ENCODE data around the gene GALE. TPM values are rescaled to one million over a fixed set of nuclear protein-coding genes. Genes with fewer than 3 reads are reported as not detected.
A peak's percentile ranks its signal among the peaks of the same experiment; 100 is the strongest.

The GALE gene
- total and polyA plus RNA-seq, 2 of the 13 experiments (the other 11 are each of a cell fraction or from before 2014, with no cell fraction given): 85.2 to 88.4 TPM

- TF ChIP-seq TFAP4 (IDR thresholded peaks at IDR 0.05; ENCODE audit: borderline replicate concordance, low read depth) (no peak), ZSCAN21 (CRISPR knock-in tag; IDR thresholded peaks at IDR 0.05; ENCODE audit: borderline replicate concordance) (no peak), SNAPC2 (CRISPR knock-in tag; IDR thresholded peaks at IDR 0.05) (no peak), RAD21 (CRISPR knock-in tag; IDR thresholded peaks at IDR 0.05) (peak; percentile 93), FOXC1 (CRISPR knock-in tag; IDR thresholded peaks at IDR 0.05; ENCODE audit: borderline replicate concordance) (no peak), KAT7 (CRISPR knock-in tag; IDR thresholded peaks at IDR 0.05; ENCODE audit: borderline replicate concordance) (no peak; the same call in 1 of the 2 replicates), SIN3B (IDR thresholded peaks at IDR 0.05; ENCODE audit: low read length) (0 out of 2 replicates have a peak, but pooled peaks have one; percentile 38), MIXL1 (CRISPR knock-in tag; IDR thresholded peaks at IDR 0.05) (peak; percentile 42; the same call in 1 of the 2 replicates), SNAPC4 (CRISPR knock-in tag; IDR thresholded peaks at IDR 0.05) (no peak), ZFAT (CRISPR knock-in tag; conservative IDR thresholded peaks at IDR 0.05) (no peak), THYN1 (CRISPR knock-in tag; IDR thresholded peaks at IDR 0.05; ENCODE audit: borderline replicate concordance, low read depth) (no peak), POGK (CRISPR knock-in tag; conservative IDR thresholded peaks at IDR 0.05) (0 out of 2 replicates have a peak, but pooled peaks have one; percentile 23), SMAD3 (CRISPR knock-in tag; IDR thresholded peaks at IDR 0.05) (no peak; the same call in 1 of the 2 replicates), HNRNPLL (IDR thresholded peaks at IDR 0.05; ENCODE audit: low read depth, low read length, poor library complexity, severe bottlenecking) (no peak), ZFP36L2 (CRISPR knock-in tag; IDR thresholded peaks at IDR 0.05) (no peak), ZNF704 (CRISPR knock-in tag; IDR thresholded peaks at IDR 0.05; ENCODE audit: borderline replicate concordance) (no peak), NCOR1 (IDR thresholded peaks at IDR 0.05; ENCODE audit: borderline replicate concordance, low read length) (peak; percentile 41), CEBPZ (IDR thresholded peaks at IDR 0.05; ENCODE audit: low read length) (no peak)
These were observed 9.2 kb upstream of the GALE start (continued) for GRCh38 chr1:23809751-23810171.
